Measurements from ENCODE around the gene GSTM4. TPM values are rescaled to one million over a fixed set of nuclear protein-coding genes. Genes with fewer than 3 reads are reported as not detected.

Gene GSTM4
- total RNA-seq, result 5.7 and 7.3 TPM in 2 replicates

DNA sequence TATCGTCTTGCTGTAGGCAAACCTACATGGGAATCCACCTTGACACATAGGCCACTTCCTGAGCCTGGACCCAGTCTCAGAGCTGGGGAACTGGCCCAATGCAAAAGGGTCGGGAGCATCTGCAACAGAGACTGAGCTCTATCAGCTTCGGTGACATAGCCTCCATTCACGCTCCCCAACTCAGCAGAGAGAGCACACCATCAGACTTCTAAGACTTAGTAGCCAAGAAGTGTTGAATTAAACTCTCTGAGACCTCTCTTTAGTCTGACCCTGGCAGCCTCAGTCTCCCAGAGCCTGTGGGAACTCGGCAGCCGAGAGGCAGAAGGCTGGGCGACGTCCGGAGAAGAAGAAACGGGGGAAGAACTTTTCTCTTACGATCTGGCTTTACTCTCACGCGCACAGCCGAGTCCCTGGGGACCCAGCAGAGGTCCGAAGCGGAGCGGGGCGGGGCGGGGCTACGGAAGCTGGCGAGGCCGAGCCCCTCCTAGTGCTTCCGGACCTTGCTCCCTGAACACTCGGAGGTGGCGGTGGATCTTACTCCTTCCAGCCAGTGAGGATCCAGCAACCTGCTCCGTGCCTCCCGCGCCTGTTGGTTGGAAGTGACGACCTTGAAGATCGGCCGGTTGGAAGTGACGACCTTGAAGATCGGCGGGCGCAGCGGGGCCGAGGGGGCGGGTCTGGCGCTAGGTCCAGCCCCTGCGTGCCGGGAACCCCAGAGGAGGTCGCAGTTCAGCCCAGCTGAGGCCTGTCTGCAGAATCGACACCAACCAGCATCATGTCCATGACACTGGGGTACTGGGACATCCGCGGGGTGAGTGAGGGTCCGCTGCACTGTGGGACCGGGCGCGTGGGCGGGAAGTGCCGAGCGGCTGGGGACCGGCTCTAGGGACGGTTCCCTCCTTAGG is at the start of gene GSTM4:
TSS of gene GSTM4 (plus strand) at position 485 of the 905 bp plus-strand sequence. CDS start at position 776, 291 bp downstream.

GRCh38 chr1:109619576-109620400 is 36.1 kb upstream of the GSTM4 start, which contains the start of the genes AMPD2 and GNAT2:
Gene AMPD2, plus strand, starts transcription at chr1:109619837. Its CDS starts 1,339 bp downstream, at chr1:109621176.
Gene GNAT2, minus strand, starts transcription at chr1:109619616. Its CDS starts 6,746 bp downstream, at chr1:109612870.

GRCh38 chr1:109667452-109668122 is 11.7 kb downstream of the GSTM4 start, which contains the start of gene GSTM2:
Gene GSTM2, plus strand, starts transcription at chr1:109668057. Its CDS starts 59 bp downstream, at chr1:109668116.

DNA sequence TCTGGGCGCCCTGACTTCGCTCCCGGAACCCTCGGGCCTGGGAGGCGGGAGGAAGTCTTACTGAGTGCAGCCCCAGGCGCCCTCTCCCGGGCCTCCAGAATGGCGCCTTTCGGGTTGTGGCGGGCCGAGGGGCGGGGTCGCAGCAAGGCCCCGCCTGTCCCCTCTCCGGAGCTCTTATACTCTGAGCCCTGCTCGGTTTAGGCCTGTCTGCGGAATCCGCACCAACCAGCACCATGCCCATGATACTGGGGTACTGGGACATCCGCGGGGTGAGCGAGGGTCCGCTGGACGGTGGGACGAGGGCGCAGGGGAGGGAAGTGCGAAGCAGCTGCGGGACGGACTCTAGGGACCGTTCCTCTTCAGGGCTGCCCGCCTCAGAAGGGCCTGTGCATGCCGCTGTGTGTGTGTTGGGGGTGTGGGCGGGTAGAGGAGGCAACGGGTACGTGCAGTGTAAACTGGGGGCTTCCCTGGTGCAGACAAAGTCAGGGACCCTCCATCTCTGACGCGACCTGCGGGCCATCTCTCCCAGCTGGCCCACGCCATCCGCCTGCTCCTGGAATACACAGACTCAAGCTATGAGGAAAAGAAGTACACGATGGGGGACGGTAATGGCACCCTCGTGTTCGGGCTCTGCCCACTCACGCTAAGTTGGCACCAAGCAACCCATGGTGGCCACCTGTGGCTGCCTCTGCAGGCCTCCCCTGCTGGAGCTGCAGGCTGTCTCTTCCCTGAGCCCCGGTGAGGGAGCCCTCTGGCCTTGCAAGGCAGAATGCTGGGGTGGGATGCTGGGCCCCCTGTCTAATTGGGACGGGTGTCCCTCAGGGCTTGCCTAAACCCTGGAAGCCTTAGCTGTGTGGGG is 32.0 kb downstream of the GSTM4 start, which contains the start of gene GSTM1:
TSS of gene GSTM1 (plus strand) at position 177 of the 859 bp plus-strand sequence. CDS start at position 234, 57 bp downstream.

Other genes starting within 250 kb of the GSTM4 start
- 50.7 and 75.7 TPM in 2 replicates for gene PSMA5, start 229.7 kb upstream of the GSTM4 start, total RNA-seq
- not detected in 2 replicates for gene SYPL2, start 189.6 kb upstream of the GSTM4 start, total RNA-seq
- gene ATXN7L2, start 172.2 kb upstream of the GSTM4 start, total RNA-seq, result 2.4 and 4.3 TPM in 2 replicates
- 2.5 and 4.6 TPM in 2 replicates for gene CYB561D1, start 162.0 kb upstream of the GSTM4 start, total RNA-seq
- 0.15 and 0.55 TPM in 2 replicates for gene AMIGO1, start 146.4 kb upstream of the GSTM4 start, total RNA-seq
- gene GPR61, start 116.2 kb upstream of the GSTM4 start, total RNA-seq, result not detected in 2 replicates
- 11.3 and 11.6 TPM in 2 replicates for gene GNAI3, start 107.5 kb upstream of the GSTM4 start, total RNA-seq
- 0.08 TPM in 1 of 2 replicates, not detected in the other for gene GNAT2, start 36.5 kb upstream of the GSTM4 start, total RNA-seq
- 29.0 and 31.2 TPM in 2 replicates for gene AMPD2, start 36.3 kb upstream of the GSTM4 start, total RNA-seq
- gene GSTM2, start 12.0 kb downstream of the GSTM4 start, total RNA-seq, result 3.8 and 8.0 TPM in 2 replicates
- gene GSTM1, start 31.7 kb downstream of the GSTM4 start, total RNA-seq, result 8.1 and 18.4 TPM in 2 replicates
- not detected in 2 replicates for gene GSTM5, start 56.2 kb downstream of the GSTM4 start, total RNA-seq
- 5.5 and 13.4 TPM in 2 replicates for gene GSTM3, start 84.9 kb downstream of the GSTM4 start, total RNA-seq
- not detected in 2 replicates for gene EPS8L3, start 107.8 kb downstream of the GSTM4 start, total RNA-seq